Measurements from ENCODE around the gene RELL1.

RELL1 gene, protein sequence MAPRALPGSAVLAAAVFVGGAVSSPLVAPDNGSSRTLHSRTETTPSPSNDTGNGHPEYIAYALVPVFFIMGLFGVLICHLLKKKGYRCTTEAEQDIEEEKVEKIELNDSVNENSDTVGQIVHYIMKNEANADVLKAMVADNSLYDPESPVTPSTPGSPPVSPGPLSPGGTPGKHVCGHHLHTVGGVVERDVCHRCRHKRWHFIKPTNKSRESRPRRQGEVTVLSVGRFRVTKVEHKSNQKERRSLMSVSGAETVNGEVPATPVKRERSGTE

DNA sequence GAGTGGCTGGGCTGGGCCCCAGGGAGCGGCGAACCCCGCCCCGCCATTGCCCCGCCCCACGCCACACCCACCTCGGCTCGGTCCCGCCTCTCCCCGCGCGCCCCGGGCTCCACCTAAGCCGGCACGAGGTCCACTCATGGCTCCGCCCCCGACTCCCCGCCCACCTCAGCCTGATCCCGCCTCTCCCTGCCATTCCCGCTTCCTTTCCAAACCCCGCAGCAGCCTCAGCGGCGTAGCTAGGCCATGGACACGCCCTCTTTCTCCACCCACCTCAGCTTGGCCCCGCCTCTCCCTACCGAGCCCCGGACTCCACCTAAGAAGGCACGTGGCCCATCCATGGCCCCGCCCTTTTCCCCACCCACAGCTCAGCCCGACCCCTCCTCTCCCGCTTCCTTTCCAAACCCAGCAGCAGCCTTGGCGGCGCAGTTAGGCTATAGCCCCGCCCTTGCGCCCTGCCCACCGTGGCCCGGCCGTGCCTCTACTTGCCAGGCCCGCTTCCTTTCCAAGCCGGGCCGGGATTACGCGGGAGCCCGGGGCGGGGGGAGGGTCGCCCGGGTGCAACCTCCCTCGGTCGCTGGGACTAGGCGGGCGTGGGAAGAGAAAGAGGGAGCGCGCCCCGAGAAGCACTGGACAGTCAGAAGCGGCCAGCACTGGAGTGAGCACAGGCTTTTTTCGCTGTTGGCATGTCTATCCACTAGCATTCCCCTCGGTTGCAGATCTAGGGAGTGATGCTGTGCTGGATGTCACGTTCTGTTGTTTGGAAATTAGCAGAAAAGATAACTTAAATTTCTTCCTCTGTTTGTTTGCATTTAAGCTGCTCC lies at the start of gene RELL1:
TSS of gene RELL1 (minus strand) at position 4 of the 821 bp plus-strand sequence. CDS start 89 bp downstream, outside the sequence.
- peak; percentile 97 for DNase-seq

DNA sequence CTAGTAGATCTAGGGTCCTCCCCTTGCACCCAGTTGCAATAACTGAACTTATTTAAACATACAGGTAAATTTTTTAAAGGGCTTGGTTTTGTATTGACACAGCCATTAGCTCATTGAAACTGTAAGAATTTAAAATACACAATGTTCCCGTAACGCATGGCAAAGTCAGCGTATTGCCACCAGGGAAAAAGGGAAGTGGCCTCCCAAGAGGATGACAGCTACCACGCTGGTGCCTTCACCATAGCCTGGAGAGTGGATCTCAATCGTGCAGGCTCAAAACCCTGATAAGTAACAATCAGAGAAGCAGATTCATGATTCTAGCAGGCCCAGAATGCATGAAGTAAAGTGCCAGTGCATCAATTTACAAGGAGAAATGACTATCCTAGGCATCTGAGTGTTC lies 49.4 kb upstream of the RELL1 start:
- no peak for DNase-seq

DNA sequence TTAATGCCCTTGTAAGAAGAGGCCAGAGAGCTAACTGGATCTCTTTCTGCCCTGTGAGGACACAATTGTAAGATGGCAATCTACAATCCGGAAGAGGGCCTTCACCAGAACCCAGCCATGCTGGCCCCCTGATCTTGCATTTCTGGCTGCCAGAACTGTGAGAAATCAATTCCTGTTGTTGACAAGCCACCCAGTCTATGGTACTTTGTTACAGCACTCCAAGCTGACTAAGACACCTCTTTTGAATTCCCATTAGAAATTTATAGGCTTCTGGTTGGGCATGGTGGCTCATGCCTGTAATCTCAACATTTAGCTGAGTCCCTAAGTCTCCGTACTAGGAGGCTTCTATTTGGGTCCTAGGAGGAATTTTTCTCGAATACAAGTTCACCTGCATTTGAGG lies 48.8 kb upstream of the RELL1 start:
- DNase-seq = no peak

DNA sequence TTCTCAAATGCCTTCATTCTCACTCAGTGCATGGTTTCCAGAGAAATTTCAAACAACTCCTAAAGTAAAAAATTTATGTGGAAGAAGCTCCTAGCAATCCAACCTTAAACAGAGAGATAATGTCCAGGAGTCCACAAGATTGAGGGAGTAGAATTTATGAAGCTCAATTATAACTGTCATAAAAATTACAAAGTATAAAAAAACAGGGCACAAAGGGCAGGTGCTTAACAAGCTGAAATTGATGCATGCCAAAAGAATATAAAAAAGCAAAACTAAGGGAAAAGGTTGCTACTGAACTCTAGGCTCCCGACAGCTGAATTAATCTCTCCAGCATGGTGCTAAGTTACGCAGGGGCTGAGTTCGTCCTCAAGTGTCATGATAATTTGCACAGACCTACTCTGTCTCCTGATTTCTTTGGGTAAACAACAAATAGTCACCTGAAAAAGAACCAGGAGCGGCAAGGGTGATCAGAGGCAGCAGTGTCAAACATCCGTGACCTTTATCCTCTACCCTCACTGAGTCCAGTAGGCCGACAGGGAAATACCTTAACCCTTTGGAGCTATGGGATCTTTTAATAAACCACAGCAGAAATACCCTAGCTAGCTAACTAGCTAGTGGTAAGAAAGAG lies 47.2 kb upstream of the RELL1 start:
- no peak for DNase-seq

DNA sequence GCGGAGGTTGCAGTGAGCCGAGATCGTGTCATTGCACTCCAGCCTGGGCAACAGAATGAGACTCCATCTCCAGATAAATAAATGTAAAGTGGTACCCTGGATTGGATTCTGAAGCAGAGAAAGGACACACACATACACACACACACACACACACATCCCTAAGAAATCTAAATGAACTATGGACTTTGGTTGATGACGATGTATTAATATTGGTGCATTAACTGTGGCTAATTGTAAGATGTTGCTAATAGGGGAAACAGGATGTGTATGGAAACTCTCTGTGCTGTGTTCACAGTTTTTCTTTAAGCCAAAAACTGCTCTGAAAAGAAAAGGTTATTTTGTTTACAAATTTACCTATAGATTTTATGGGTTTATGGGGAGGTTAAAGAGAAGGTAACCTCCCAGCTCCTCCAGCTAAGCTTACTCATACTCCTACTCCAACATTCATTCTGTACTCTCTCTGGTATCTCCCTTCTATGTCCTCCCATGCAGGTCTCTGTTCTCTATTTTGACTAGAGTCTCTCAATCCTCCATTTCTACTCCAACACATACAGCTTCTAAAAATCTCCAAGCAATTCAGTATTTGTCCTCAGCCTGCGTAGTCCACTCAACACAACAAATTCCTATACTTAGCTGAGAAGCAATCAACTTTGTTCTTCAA lies 46.5 kb upstream of the RELL1 start:
- no peak for DNase-seq

DNA sequence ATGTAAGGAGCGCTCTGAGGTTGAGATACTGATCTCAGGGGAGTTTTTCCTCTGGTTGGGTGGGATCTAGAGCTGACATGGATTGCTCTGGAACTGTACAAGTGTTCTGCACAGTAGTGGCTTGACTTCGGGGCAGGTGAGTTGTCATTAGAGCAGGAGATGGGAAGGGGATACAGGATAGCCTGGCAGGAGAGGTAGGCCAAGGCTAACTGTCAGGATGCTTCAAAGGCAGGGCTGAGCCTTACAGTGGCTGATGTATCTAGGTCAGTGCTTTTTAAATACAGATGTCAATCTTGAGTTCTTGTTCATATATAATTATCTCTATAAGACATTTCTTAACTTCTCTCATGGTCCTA lies 43.5 kb upstream of the RELL1 start:
- no peak for DNase-seq

DNA sequence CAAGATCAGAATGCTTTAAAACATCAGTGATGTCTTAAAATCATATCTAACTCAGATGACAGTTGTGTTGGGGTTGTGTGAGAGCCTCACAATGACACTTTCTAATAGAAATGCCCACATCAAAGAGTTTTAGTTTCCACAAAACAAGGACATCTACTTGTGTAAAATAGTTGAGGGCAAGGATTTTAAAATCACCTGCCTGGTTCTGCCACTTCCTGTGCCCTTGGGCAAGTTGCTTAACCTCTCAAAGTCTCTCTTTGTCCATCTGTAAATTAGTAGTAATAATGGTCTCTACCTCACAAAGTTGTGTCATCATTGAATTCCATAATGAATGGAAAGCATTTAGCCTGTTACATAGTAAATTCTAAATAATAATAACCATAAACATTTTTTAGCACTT lies 41.9 kb upstream of the RELL1 start:
- DNase-seq = peak; percentile 2

DNA sequence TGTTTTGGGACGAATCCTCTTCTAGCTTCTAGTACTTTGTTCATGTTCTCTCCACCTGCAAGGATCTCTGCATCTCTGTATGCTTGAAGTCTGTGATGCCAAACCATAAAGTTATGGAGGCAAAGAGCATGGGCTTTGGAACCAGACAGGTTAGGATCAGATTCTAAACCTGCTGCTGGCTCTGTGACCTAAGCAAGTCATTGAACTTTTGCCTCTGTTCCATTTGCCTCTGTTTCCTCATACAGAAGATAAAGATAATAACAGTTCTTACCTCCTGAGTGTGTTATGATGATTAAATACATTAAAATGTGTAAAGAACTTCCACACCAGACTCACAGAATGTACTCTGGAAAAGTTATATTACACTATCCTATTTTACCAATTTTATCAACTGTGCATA lies 41.5 kb upstream of the RELL1 start:
- DNase-seq = no peak

DNA sequence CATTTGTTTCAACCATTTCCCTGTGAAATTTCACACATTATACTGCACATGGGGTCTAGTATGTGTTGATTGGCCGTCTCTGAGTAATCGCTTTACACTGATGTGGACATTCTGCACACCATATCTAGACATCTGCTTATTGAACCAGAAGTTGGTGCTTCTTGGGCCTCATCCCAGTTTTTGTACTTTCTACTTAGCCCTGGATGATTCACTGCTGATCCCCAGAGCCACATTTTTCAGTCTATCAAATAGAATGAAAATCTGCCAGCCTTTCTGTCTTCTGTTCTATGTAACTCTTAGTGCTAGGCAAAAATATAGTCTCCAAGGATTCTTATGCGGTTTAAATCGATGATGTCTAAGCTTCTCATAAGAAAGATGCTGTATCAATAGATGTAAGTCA lies 40.5 kb upstream of the RELL1 start:
- DNase-seq = no peak

DNA sequence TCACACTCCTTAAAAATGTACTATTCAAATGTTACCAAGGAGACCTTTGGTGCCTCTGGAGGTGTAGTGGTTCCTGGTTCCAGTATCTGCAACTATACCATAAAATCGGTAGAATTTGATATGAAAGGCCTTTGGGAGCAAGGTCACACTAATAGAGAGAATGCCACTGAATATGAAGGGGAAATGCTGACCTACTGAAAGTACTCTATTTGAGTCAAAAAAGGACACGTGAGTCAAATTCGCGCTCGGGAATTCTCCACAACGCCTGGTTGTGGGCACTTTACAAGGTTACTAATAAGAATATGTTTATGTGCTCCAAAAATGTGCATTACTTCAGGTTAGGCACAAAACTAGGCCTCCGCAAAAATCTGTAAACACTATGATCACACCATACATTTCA lies 39.5 kb upstream of the RELL1 start:
- DNase-seq = no peak

DNA sequence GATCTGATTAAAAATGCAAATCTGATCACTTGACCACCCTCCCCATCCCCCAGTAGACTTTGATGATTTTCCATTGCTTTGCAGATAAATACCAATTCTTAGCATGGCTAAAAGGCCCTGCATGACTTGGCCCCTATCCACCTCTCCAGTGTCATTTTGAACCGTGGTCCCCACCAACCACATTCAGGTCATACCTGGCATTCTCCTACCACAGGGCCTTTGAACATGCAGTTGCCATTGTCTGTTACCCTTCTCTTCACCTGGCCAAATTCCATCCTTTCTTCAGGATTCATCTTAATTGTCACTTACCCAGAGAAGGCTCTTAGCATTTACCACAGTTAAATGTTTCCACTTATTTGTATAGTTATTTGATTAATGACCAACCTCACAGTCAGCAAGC lies 36.9 kb upstream of the RELL1 start:
- no peak for DNase-seq

DNA sequence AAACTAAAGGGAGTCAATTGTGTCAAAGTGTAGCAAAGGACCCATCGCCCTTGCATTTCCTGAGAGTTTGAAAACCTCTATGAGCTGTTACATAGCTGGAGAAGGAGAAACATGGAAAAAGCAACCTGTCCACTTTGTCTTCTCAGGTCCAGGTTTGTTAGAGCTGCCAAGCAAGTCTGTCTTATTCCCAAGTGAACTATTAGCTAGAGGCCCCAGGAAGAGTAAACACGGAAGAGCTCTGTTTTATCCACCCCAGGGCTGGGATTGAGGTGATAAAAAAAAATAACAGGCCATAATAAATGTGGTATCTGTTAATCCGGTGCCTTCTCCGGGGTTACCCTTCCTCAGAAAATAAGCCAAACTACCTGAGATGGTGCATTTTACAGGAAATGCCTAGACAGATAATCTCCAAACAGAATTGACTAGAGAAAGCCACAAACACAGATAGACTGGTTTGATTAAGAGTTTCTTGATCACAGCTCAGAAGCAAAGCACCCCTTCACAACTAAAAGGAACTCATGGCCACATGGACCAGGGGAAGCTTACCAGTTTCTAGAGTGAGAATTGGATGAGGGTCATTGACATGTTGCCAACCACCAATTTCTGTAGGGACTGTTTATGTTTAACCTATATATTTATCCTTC lies 35.9 kb upstream of the RELL1 start:
- DNase-seq = peak; percentile 63

DNA sequence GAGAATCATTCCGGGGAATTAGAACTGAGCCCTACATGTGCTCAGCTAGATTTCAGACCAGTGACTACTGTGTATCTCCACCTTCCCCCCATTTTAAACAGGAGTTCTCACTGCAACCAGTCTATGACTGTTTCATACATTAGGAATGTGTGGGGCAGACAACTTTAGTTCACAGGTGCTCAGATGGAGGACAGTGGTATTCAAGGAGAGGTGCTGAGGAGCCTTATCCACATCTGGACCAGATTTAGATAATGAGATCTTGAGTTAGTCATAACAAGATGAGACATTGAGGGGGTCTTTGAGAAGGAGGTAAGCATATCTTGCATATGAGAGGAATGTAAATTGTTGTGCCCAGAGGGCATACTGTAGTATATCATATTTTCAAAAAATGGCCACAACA lies 32.8 kb upstream of the RELL1 start:
- no peak for DNase-seq

DNA sequence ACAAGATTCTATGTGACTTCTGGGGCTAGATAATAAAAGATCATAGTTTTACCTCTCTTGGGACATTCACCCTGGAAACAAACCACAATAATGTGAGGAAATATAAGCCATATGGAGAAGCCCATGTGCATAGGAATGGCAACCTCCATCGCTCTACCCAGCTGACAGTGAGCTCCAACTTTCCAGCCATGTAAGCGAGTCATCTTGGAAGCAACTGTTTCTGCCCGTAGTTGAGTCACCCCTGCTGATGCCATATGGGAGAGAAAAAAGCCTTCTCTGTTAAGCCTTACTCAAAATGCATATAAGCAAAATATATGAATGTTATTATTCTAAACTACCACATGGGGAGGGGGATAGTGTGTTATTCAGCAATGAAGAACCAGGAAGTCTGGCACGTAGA lies 31.4 kb upstream of the RELL1 start:
- DNase-seq = peak; percentile 8

DNA sequence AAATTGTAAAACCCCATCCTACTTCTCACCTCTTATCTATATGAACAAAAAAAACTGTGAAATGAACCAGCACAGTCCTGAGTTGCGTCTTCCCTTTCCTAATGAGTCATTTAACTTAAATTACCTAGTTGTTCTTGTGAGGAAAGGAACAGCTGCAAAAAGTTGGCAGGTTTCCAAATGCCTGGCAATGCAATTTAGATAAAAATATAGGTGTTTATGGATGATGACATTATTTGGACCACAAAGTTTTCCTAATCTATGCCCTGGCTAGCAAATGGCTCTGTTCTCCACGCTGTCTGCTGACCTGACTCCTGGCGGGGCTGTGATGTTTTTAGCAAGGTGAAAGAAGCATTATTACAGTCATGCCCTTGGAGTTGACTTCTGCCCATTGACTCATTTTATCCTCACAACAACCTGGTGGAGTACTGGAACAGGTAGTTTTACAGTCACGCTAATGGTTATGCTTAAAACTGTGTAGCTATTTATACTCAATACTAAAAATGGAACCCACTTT lies 29.8 kb upstream of the RELL1 start:
- peak; percentile 86 for DNase-seq

DNA sequence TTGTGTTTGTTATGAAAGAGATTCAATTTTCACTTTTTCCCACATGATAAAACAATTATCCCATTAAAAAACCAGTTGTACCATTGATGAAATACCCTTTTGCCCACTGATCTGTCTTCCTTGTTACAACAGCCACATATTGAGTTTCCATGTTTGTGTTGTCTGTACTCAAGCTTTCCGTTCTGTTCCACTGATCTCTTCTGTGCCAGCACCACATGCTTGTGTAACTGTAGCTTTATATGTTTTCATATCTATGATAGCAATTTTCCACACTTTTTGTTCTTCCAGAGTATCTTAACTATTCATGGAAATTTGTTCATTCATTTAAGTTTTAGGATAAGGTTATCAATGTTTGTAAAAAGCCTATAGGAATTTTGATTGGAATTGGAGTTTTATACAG lies 24.3 kb upstream of the RELL1 start:
- no peak for DNase-seq

DNA sequence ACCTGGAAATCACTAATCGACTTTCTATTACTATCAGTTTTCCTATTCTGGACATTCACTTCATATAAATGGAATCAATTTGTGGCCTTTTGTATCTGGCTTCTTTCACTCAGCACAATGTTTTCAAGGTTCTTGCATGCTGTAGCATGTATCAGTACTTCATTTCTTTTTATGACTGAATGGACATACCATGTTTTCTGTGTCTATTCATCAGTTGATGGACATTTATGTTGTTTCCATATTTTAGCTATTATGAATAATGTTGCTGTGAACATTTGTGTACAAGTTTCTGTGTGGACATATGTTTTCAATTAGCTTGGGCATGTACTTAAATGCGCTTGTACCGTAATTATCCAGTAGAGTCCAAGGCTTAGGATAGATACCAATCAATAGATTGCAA lies 19.9 kb upstream of the RELL1 start:
- no peak for DNase-seq

DNA sequence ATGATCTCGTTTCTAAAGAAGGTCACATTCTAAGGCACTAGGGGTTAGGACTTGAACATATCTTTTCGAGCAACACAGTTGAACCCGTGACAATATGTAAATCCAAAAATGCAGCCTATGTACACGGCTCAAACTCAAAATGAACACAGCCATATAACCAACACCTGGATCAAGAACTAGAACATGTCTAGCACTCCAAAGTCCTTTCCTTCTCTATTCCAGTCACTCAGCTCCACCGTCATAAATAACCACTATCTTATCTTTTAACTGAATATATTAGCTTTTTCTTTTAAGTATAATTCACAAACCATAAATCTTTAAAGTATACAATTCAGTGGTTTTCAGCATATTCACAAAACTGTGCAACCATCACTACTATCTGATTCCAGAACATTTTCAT lies 19.4 kb upstream of the RELL1 start:
- DNase-seq = no peak

DNA sequence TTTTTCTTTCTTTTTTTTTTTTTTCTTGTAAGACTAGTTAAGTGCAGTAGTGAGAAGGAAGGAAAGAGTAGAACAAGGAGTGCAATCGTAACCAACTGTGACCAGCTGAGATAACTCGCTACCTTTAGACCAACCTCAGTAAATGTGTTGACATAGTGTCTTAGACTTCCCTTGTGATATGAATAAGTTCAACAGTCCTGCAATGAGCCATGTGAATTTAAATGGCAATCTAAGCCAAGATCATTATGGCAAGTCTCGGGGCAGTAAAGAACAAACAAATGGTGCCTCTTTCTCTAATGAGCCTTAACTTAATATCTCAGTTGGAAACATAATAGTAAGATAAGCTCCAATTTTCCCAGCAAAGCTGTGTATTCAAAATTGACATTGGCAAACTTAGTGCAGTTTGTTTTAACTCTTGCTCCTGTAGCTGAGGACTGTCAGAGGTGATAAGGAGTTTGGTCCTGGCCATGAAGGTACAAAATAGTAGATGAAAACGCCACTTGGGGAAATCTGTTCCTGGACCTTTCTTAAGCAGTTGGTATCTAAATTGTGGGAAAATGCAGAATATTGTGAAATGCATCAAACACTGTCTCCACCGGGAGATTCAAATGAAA lies 13.8 kb upstream of the RELL1 start:
- DNase-seq = peak; percentile 78

DNA sequence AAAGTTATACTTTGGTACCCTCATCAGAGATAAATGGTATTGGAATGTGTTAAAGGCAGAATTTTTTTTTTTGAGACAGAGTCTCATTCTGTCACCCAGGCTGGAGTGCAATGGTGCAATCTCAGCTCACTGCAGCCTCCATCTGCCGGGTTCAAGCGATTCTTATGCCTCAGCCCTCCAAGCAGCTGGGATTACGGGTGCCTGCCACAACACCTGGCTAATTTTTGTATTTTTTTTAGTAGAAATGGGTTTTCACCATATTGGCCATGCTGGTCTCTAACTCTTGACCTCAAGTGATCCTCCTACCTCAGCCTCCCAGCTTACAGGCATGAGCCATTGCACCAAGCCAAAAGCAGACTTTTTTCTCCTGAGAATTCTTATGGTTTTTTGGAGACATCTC lies 11.4 kb upstream of the RELL1 start:
- DNase-seq = no peak

DNA sequence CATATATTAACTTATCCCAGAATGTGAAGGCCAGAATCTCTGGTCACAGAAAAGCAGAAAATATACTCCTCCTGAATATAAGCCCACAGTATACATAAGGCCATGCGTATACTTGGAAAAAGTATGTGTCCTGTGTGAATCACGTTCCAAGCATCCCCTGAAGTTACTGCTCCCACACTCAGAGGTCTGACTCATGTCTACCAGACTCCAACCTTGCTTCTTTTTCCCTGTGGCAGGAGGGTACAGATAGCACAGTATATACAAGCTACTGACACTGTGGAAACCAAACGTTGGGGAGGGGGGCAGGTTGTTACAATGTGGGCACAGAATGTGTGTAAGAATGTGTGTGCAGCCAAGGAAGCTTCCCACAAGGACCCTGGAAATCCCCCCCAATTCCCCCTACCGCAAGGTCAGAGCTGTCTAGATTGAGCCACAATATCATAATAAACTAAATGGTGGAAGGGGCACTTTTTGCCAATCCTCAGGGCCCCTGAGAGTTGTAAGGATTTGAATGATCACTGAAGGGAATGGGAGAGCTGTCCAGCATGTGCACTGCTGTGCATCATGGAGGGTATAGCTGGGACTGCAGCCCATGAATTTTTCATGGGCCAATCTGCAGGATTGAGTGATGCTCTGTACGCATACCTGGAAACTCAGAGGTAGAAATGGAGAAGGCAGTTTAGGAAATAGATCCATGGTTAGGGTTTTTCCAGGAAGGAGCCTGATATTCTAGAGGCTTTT lies 7.4 kb upstream of the RELL1 start:
- no peak for DNase-seq

DNA sequence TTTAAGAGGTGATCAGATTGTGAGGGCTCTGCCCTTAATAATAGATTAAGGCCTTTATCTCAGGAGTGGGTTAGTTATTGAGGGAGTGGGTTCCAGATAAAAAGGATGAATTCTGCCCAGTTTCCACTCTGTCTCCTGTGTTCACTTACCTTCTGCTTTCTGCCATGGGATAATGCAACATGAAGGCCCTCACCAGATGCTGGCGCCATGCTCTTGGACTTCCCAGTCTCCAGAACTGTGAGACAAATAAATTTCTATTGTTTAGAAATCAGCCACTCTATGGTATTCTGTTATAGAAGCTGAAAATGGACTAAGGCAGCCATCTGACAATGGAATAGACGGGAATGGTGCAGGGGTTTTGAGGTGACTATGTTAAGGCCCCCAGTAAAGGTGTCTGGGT lies 6.9 kb upstream of the RELL1 start:
- DNase-seq = no peak
